Fibroblast of lung (primary cell): ENCODE measurements around the gene MDFIC. TPM values are rescaled to one million over a fixed set of nuclear protein-coding genes. Genes with fewer than 3 reads are reported as not detected.

ENCODE experiments used
- DNase-seq, 2 donors: peaks; one replicate each; pipeline versions ENCODE4 v3.0.0 to v3.0.0-alpha.2; 2010; ENCODE audit warnings: low read depth in 2 of 2
- H2AFZ ChIP-seq: 2 replicates; pipeline ENCODE4 v1.5.1; 2012; ENCODE audit warnings: low read length, control low read depth, inconsistent platforms
- H3K27ac ChIP-seq: 2 replicates; pipeline ENCODE4 v1.5.1; 2011; ENCODE audit warnings: low read length, control low read depth; ENCODE audit not compliant: insufficient read depth
- H3K27me3 ChIP-seq: 2 replicates; pipeline ENCODE4 v1.5.1; 2011; ENCODE audit warnings: mild to moderate bottlenecking, low read length; ENCODE audit not compliant: control insufficient read depth, insufficient read depth
- H3K36me3 ChIP-seq: 2 replicates; pipeline ENCODE4 v1.5.1; 2011; ENCODE audit warnings: low read length; ENCODE audit not compliant: control insufficient read depth, insufficient read depth
- H3K4me1 ChIP-seq: 2 replicates; pipeline ENCODE4 v1.5.1; 2011; ENCODE audit warnings: low read length; ENCODE audit not compliant: control insufficient read depth, insufficient read depth; ENCODE audit errors: extremely low read depth
- H3K4me2 ChIP-seq: 2 replicates; pipeline ENCODE4 v1.5.1; 2011; ENCODE audit warnings: low read length, control low read depth; ENCODE audit not compliant: insufficient read depth; ENCODE audit errors: extremely low read depth
- H3K4me3 ChIP-seq, 4 experiments: fragments of 200-600 bp in 1 of 4; sonication (generic) in 1 of 4; replicated peaks in 1 of 4; 2 replicates each; pipeline ENCODE4 v1.5.1; 2011 to 2016; ENCODE audit warnings: low read length in 4 of 4, low read depth in 3 of 4, mild to moderate bottlenecking in 3 of 4, control low read depth in 2 of 4, inconsistent platforms in 1 of 4, mixed read lengths in 1 of 4; ENCODE audit not compliant: insufficient read depth in 1 of 4; ENCODE audit errors: control extremely low read depth in 1 of 4
- H3K79me2 ChIP-seq: 2 replicates; pipeline ENCODE4 v1.5.1; 2012; ENCODE audit warnings: mild to moderate bottlenecking, low read length, inconsistent platforms; ENCODE audit not compliant: control insufficient read depth, insufficient read depth
- H3K9ac ChIP-seq: 2 replicates; pipeline ENCODE4 v1.5.1; 2011; ENCODE audit warnings: mild to moderate bottlenecking, low read length, control low read depth; ENCODE audit not compliant: insufficient read depth
- H3K9me3 ChIP-seq: 2 replicates; pipeline ENCODE4 v1.5.1; 2012; ENCODE audit warnings: low read depth, low read length; ENCODE audit not compliant: control insufficient read depth, insufficient read depth
- H4K20me1 ChIP-seq: 2 replicates; pipeline ENCODE4 v1.5.1; 2011; ENCODE audit warnings: low read length; ENCODE audit not compliant: control insufficient read depth, insufficient read depth; ENCODE audit errors: extremely low read depth
- EZH2 ChIP-seq: IDR thresholded peaks from 2 replicates; pipeline ENCODE4 v1.5.1; 2012; ENCODE audit warnings: low read length, control low read depth, mild to moderate bottlenecking; ENCODE audit errors: missing control alignments
- polyA plus RNA-seq, 2 donors: library from polyadenylated mRNA; depleted of rRNA in 1 of 2; stranded (reverse) in 1 of 2; unstranded in 1 of 2; fragments of >200 nt; gene quantifications; 2 replicates each; pipeline ENCODE4 v1.2.1, GENCODE V29; 2011 to 2012; ENCODE audit warnings: missing spikeins in 1 of 2
- total RNA-seq: library from RNA; depleted of rRNA; stranded (reverse); fragments of >200 nt; gene quantifications from 2 replicates; pipeline ENCODE4 v1.2.1, GENCODE V29; 2014
- TF ChIP-seq, protein P1 (sequence below), 2 donors: IDR thresholded peaks in 1 of 2; conservative IDR thresholded peaks in 1 of 2; 1 replicate in 1 of 2; 2 replicates in 1 of 2; pipeline ENCODE4 v1.5.1; 2011 to 2012; ENCODE audit warnings: low read length in 2 of 2, control low read depth in 1 of 2, inconsistent platforms in 1 of 2, low read depth in 1 of 2, mild to moderate bottlenecking in 1 of 2

The MDFIC gene
- total and polyA plus RNA-seq, 2 donors (not counting 1 experiment from before 2014, with no cell fraction given) = 38.7 to 67.4 TPM

DNA sequence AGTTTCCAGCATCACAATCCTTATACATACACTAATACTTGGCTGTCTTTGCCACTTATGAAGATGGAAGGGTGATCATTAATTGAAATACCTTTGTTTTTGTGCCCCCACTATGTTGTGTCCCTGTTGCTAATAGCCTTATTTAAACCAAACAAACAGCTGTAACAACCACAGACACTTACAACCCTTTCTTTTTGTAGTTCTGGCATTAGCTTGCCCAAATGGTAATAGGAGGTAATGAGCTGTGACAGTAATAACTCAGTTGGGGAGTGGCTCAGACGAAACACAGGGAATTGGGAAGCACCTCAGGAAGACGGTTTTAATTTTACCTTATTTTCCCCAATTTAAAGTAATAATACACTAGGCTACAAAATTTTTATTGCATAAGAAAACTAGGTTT is 83.4 kb downstream of the MDFIC start:
- Histone ChIP-seq H3K9me3 (no peaks in the 10 kb centered on the region), H3K36me3 (no peaks in the 10 kb centered on the region), H3K9ac (no peak overlapping the region), H3K79me2 (peaks cover 7% of the 10 kb centered on the region), H4K20me1 (no peaks in the 10 kb centered on the region), H3K4me2 (no peak overlapping the region), H3K4me1 (peaks cover 8% of the 10 kb centered on the region), H3K27ac (no peak overlapping the region), H3K4me3 (no peak overlapping the region), H2AFZ (no peak overlapping the region), H3K27me3 (no peaks in the 10 kb centered on the region)
- no peak for DNase-seq
- TF ChIP-seq, protein P1, sequence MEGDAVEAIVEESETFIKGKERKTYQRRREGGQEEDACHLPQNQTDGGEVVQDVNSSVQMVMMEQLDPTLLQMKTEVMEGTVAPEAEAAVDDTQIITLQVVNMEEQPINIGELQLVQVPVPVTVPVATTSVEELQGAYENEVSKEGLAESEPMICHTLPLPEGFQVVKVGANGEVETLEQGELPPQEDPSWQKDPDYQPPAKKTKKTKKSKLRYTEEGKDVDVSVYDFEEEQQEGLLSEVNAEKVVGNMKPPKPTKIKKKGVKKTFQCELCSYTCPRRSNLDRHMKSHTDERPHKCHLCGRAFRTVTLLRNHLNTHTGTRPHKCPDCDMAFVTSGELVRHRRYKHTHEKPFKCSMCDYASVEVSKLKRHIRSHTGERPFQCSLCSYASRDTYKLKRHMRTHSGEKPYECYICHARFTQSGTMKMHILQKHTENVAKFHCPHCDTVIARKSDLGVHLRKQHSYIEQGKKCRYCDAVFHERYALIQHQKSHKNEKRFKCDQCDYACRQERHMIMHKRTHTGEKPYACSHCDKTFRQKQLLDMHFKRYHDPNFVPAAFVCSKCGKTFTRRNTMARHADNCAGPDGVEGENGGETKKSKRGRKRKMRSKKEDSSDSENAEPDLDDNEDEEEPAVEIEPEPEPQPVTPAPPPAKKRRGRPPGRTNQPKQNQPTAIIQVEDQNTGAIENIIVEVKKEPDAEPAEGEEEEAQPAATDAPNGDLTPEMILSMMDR (conservative IDR thresholded peaks at IDR 0.05 in 1 of 2, IDR thresholded peaks at IDR 0.05 in 1 of 2; ENCODE audit: low read depth in 1 of 2, low read length in 2 of 2) = no peak
- TF ChIP-seq EZH2 = no peak

DNA sequence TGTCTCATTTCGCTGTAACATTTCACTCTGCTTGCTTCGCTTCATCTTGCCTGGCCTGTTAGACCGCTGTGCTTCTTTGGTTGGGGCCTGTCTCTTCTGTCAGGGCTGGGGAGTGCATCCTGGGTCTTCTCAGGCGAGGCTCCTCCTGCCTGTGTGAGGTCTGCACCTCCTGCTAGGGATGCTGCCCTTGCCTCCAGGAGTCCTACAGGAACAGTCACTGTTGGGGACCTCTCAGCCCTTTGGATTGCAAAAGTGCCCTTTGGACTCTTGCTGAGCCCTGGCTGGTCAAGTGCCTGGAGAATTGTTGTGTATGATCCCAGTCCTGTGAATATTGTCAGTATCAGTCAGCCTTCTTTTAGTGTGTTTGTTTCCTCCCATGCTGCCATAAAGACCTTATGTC is 84.1 kb downstream of the MDFIC start:
- no peaks in the 10 kb centered on the region for H3K27me3 ChIP-seq
- TF ChIP-seq EZH2 = no peak
- TF ChIP-seq, protein P1 (conservative IDR thresholded peaks at IDR 0.05 in 1 of 2, IDR thresholded peaks at IDR 0.05 in 1 of 2; ENCODE audit: low read depth in 1 of 2, low read length in 2 of 2) = no peak
- H3K36me3 ChIP-seq = no peaks in the 10 kb centered on the region
- no peak overlapping the region for H3K27ac ChIP-seq
- DNase-seq = no peak
- peaks cover 8% of the 10 kb centered on the region for H3K4me1 ChIP-seq
- H3K9me3 ChIP-seq = no peaks in the 10 kb centered on the region
- peaks cover 8% of the 10 kb centered on the region for H3K79me2 ChIP-seq
- H2AFZ ChIP-seq = no peak overlapping the region
- H3K4me2 ChIP-seq = no peak overlapping the region
- H4K20me1 ChIP-seq = no peaks in the 10 kb centered on the region
- no peak overlapping the region for H3K9ac ChIP-seq
- H3K4me3 ChIP-seq = no peak overlapping the region

DNA sequence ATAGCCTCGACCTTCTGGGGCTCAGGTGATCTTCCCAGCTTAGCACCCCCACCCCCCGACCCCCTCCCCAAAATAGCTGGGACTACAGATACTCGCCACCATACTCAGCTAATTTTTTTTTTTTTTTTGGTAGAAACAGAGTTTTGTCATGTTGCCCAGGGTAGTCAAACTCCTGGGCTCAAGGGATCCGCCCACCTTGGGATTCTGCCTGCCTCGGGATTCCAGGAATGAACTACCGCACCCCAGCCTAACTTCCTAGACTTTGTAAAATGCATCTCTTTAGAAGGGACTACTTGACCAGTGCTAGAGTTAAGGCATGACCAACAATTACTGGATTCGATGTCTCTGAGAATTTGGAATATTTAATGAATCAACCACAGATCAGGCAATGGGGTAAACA is 85.9 kb downstream of the MDFIC start:
- Histone ChIP-seq H3K4me2 (no peak overlapping the region), H3K9ac (no peak overlapping the region)
- DNase-seq = no peak

More for the DNA sequence above, 85.9 kb downstream of the MDFIC start:
- no peaks in the 10 kb centered on the region for H3K36me3 ChIP-seq
- H3K27me3 ChIP-seq = no peaks in the 10 kb centered on the region
- H3K27ac ChIP-seq = no peak overlapping the region
- no peaks in the 10 kb centered on the region for H4K20me1 ChIP-seq
- TF ChIP-seq, protein P1 (conservative IDR thresholded peaks at IDR 0.05 in 1 of 2, IDR thresholded peaks at IDR 0.05 in 1 of 2; ENCODE audit: low read depth in 1 of 2, low read length in 2 of 2) = no peak
- no peak for TF ChIP-seq EZH2
- H3K79me2 ChIP-seq = peaks cover 11% of the 10 kb centered on the region
- peaks cover 8% of the 10 kb centered on the region for H3K4me1 ChIP-seq
- no peak overlapping the region for H3K4me3 ChIP-seq
- no peaks in the 10 kb centered on the region for H3K9me3 ChIP-seq
- H2AFZ ChIP-seq = no peak overlapping the region
